Trophoblast cell (in vitro differentiated cells and primary cell): ENCODE results near the gene FYN.

Source experiments
- DNase-seq, 2 donors: peaks; one replicate each; pipeline ENCODE4 v3.0.0-alpha.2; 2016
- H2AFZ ChIP-seq: 2 replicates; pipeline ENCODE4 v1.6.1; 2013; ENCODE audit warnings: low read length, moderate library complexity, mild to moderate bottlenecking; ENCODE audit not compliant: insufficient read depth, poor library complexity
- H2AK5ac ChIP-seq: 2 replicates; pipeline ENCODE4 v1.6.1; 2013; ENCODE audit warnings: mild to moderate bottlenecking, low read length
- H2BK120ac ChIP-seq: 2 replicates; pipeline ENCODE4 v1.6.1; 2013; ENCODE audit warnings: low read length, mild to moderate bottlenecking, moderate library complexity; ENCODE audit not compliant: insufficient read depth, poor library complexity
- H2BK12ac ChIP-seq: 2 replicates; pipeline ENCODE4 v1.6.1; 2013; ENCODE audit warnings: mild to moderate bottlenecking, low read length, moderate library complexity
- H2BK5ac ChIP-seq: 2 replicates; pipeline ENCODE4 v1.6.1; 2013; ENCODE audit warnings: low read length, low read depth, moderate library complexity, mild to moderate bottlenecking; ENCODE audit not compliant: poor library complexity
- H3K14ac ChIP-seq: 2 replicates; pipeline ENCODE4 v1.6.1; 2013; ENCODE audit warnings: mild to moderate bottlenecking, low read length
- H3K18ac ChIP-seq: 2 replicates; pipeline ENCODE4 v1.6.1; 2013; ENCODE audit warnings: mild to moderate bottlenecking, low read length
- H3K23ac ChIP-seq: 2 replicates; pipeline ENCODE4 v1.6.1; 2013; ENCODE audit warnings: low read length
- H3K27ac ChIP-seq: 2 replicates; pipeline ENCODE4 v1.5.1; 2013; ENCODE audit warnings: low read depth, mild to moderate bottlenecking, inconsistent platforms, low read length, moderate library complexity
- H3K27me3 ChIP-seq: 2 replicates; pipeline ENCODE4 v1.6.1; 2013; ENCODE audit warnings: inconsistent platforms, mild to moderate bottlenecking, low read length, moderate library complexity; ENCODE audit not compliant: insufficient read depth
- H3K36me3 ChIP-seq, 2 experiments: 1 replicate in 1 of 2; 2 replicates in 1 of 2; pipeline ENCODE4 v1.6.1; 2013; ENCODE audit warnings: low read length in 2 of 2, mild to moderate bottlenecking in 2 of 2, moderate library complexity in 1 of 2; ENCODE audit not compliant: insufficient read depth in 2 of 2, control insufficient read depth in 1 of 2
- H3K4ac ChIP-seq: 2 replicates; pipeline ENCODE4 v1.6.1; 2013; ENCODE audit warnings: low read depth, mild to moderate bottlenecking, low read length, moderate library complexity
- H3K4me1 ChIP-seq, 2 experiments: 1 replicate in 1 of 2; 2 replicates in 1 of 2; pipeline ENCODE4 v1.6.1; 2013; ENCODE audit warnings: low read length in 2 of 2, mild to moderate bottlenecking in 2 of 2, moderate library complexity in 1 of 2; ENCODE audit not compliant: insufficient read depth in 2 of 2, control insufficient read depth in 1 of 2
- H3K4me2 ChIP-seq: 2 replicates; pipeline ENCODE4 v1.6.1; 2013; ENCODE audit warnings: inconsistent platforms, mild to moderate bottlenecking, low read length, moderate library complexity
- H3K4me3 ChIP-seq: 2 replicates; pipeline ENCODE4 v1.5.1; 2013; ENCODE audit warnings: mild to moderate bottlenecking, low read depth, low read length, inconsistent platforms
- H3K79me1 ChIP-seq: one replicate; pipeline ENCODE4 v1.6.1; 2013; ENCODE audit warnings: low read length
- H3K79me2 ChIP-seq: 2 replicates; pipeline ENCODE4 v1.6.1; 2013; ENCODE audit warnings: low read length, mild to moderate bottlenecking; ENCODE audit not compliant: control insufficient read depth, insufficient read depth, poor library complexity
- H3K9ac ChIP-seq: 2 replicates; pipeline ENCODE4 v1.6.1; 2013; ENCODE audit warnings: mild to moderate bottlenecking, low read length
- H3K9me3 ChIP-seq: 2 replicates; pipeline ENCODE4 v1.6.1; 2013; ENCODE audit warnings: low read depth, mild to moderate bottlenecking, control low read depth, inconsistent platforms, low read length; ENCODE audit not compliant: insufficient read depth
- H4K12ac ChIP-seq: 2 replicates; pipeline ENCODE4 v1.6.1; 2013; ENCODE audit warnings: low read depth, mild to moderate bottlenecking, low read length, moderate library complexity
- H4K8ac ChIP-seq: 2 replicates; pipeline ENCODE4 v1.6.1; 2013; ENCODE audit warnings: low read depth, mild to moderate bottlenecking, low read length, moderate library complexity
- H4K91ac ChIP-seq: one replicate; pipeline ENCODE4 v1.6.1; 2013; ENCODE audit warnings: low read depth, mild to moderate bottlenecking, low read length, moderate library complexity
- WGBS: extraction: QIAGEN DNeasy Blood & Tissue Kit; methylation state at CpG from one replicate; pipeline ENCODE4 v1.1.7; 2013; ENCODE audit warnings: missing lambda C conversion rate; ENCODE audit not compliant: insufficient read length, insufficient coverage; ENCODE audit errors: extremely low coverage; 5-methylcytosine and 5-hydroxymethylcytosine counted together

FYN gene

DNA sequence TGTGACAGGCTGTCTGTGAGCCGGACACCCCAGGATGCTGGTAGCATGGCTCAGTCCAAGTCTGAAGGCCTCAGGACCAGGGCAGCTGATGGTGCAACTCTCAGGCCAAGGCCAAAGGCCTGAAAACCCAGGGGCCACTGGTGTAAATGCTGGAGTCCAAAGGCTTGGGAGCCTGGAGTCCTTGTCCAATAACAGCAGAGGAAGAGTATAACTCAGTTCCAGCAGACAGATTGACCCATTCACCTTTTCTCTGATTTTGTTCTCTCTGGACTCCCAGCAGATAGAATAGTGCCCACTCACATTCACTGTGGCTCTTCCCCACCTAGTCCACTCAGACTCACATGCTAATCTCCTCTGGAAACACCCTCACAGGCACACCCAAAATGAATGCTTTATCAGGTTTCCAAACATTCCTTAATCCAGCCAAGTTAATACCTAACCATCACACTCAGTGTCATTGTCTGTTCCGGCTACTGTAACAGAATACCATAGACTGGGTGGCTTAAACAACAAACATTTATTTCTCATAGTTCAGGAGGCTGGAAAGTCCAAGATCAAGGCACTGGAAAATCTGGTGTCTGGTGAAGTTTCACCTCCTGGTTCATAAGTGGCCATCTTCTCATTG is 262.6 kb downstream of the FYN start:
- Histone ChIP-seq H2BK12ac (no peak overlapping the region), H3K9ac (no peak overlapping the region), H3K4me2 (no peak overlapping the region), H3K18ac (no peak overlapping the region), H2BK120ac (no peak overlapping the region), H2AFZ (no peak overlapping the region), H4K12ac (no peak overlapping the region), H4K8ac (no peak overlapping the region), H4K91ac (no peak overlapping the region), H3K79me2 (no peaks in the 10 kb centered on the region), H3K9me3 (no peaks in the 10 kb centered on the region), H3K14ac (no peak overlapping the region), H2BK5ac (no peak overlapping the region), H3K36me3 (no peaks in the 10 kb centered on the region), H3K4ac (no peak overlapping the region), H3K4me1 (peaks cover 5% of the 10 kb centered on the region in 2 experiments), H3K27me3 (no peaks in the 10 kb centered on the region), H2AK5ac (no peak overlapping the region), H3K79me1 (peaks cover 10% of the 10 kb centered on the region), H3K27ac (no peak overlapping the region), H3K4me3 (no peak overlapping the region), H3K23ac (no peak overlapping the region)
- no CpG with 5 or more reads among the region's 2 CpGs for WGBS
- DNase-seq, result no peak
